HepG2 (cell line): ENCODE data around the gene TAS2R7. TPM values are rescaled to one million over a fixed set of nuclear protein-coding genes. Genes with fewer than 3 reads are reported as not detected.

ENCODE experiments used
- ATAC-seq: fragments of 200-7000 bp; cut with Tn5 transposase; 3 replicates; pipeline ENCODE4 v1.9.1; 2020; ENCODE audit warnings: mild to moderate bottlenecking, moderate library complexity
- BruUV-seq: library from RNA; stranded (reverse); fragments of 400-500 nt; replicated peaks from 2 replicates; lab custom pipeline; 2021; lab: Mats Ljungman, UMichigan
- CTCF ChIA-PET: fragments of 300-600 bp; formaldehyde crosslinking; extraction: SDS; loops from one replicate; lab custom pipeline; 2021; ENCODE audit warnings: low total read pairs, inconsistent platforms, low intra/inter-chr PET ratio; lab: Yijun Ruan, JAX
- POLR2A ChIA-PET: fragments of 350-600 bp; sonication (Branson Sonifier 250); formaldehyde crosslinking; loops from one replicate; lab custom pipeline; 2020; ENCODE audit warnings: antibody characterized with exemption, inconsistent platforms; lab: Yijun Ruan, JAX
- DNase-seq: peaks from one replicate; pipeline ENCODE4 v3.0.0-alpha.2; 2015; ENCODE audit warnings: low spot score
- FAIRE-seq: peaks from 3 replicates; lab custom pipeline; 2011; peaks lifted over from hg19 to GRCh38; lab: Jason Lieb, UNC
- H2AFZ ChIP-seq: one replicate; pipeline ENCODE4 v1.6.1; 2011; ENCODE audit warnings: low read length, inconsistent platforms
- H3K27ac ChIP-seq: fragments of 300-600 bp; 3 replicates; pipeline ENCODE4 v1.8.0; 2011; ENCODE audit warnings: mixed run types, mild to moderate bottlenecking, mixed read lengths, low read length, inconsistent platforms; ENCODE audit not compliant: insufficient read depth; ENCODE audit errors: extremely low read length
- H3K27me3 ChIP-seq, 2 experiments: fragments of 200-600 bp in 1 of 2; 2 replicates in 1 of 2; 3 replicates in 1 of 2; pipeline versions ENCODE4 v1.6.0 to v1.8.0; 2011; ENCODE audit warnings: low read length in 2 of 2, mild to moderate bottlenecking in 2 of 2, moderate library complexity in 2 of 2, inconsistent platforms in 1 of 2; ENCODE audit not compliant: insufficient read depth in 2 of 2, control insufficient read depth in 1 of 2
- H3K36me3 ChIP-seq, 2 experiments: fragments of 200-600 bp in 1 of 2; replicated peaks in 1 of 2; 2 replicates in 1 of 2; 3 replicates in 1 of 2; pipeline versions ENCODE4 v1.5.1 to v1.8.0; 2011; ENCODE audit warnings: low read length in 2 of 2, inconsistent platforms in 1 of 2; ENCODE audit not compliant: insufficient read depth in 2 of 2, control insufficient read depth in 1 of 2
- H3K4me1 ChIP-seq: 2 replicates; pipeline ENCODE4 v1.5.1; 2012; ENCODE audit warnings: low read length, inconsistent platforms; ENCODE audit not compliant: insufficient read depth
- H3K4me2 ChIP-seq: 2 replicates; pipeline ENCODE4 v1.6.0; 2011; ENCODE audit warnings: low read depth, low read length, inconsistent platforms
- H3K4me3 ChIP-seq, 3 experiments: fragments of 200-600 bp in 1 of 3; sonication (generic), shearing (Covaris generic) in 1 of 3; replicated peaks in 1 of 3; 2 replicates each; pipeline ENCODE4 v1.5.1; 2011 to 2016; ENCODE audit warnings: low read length in 3 of 3, inconsistent platforms in 2 of 3, low read depth in 2 of 3, mild to moderate bottlenecking in 2 of 3, control low read depth in 1 of 3, mixed read lengths in 1 of 3; ENCODE audit not compliant: insufficient read depth in 1 of 3
- H3K79me2 ChIP-seq: one replicate; pipeline ENCODE4 v1.6.1; 2011; ENCODE audit warnings: low read length, inconsistent platforms; ENCODE audit not compliant: insufficient read depth
- H3K9ac ChIP-seq: 2 replicates; pipeline ENCODE4 v1.6.0; 2011; ENCODE audit warnings: mild to moderate bottlenecking, low read depth, low read length, inconsistent platforms; ENCODE audit not compliant: insufficient read depth
- H3K9me3 ChIP-seq: 2 replicates; pipeline ENCODE4 v1.5.1; 2012; ENCODE audit warnings: mild to moderate bottlenecking, low read length
- H4K20me1 ChIP-seq: 2 replicates; pipeline ENCODE4 v1.6.0; 2011; ENCODE audit warnings: inconsistent platforms, mild to moderate bottlenecking, low read length, moderate library complexity; ENCODE audit not compliant: insufficient read depth
- CBX2 ChIP-seq, 2 experiments: fragments of 200-600 bp in 1 of 2; sonication (generic); formaldehyde crosslinking in 1 of 2; IDR thresholded peaks; 2 replicates each; pipeline versions ENCODE4 v1.7.0 to v1.8.1; 2018 to 2022; ENCODE audit warnings: low read depth in 2 of 2, low read length in 1 of 2, mild to moderate bottlenecking in 1 of 2, missing genetic modification reagents in 1 of 2
- CREBL2 ChIP-seq: sonication (generic); formaldehyde crosslinking; IDR thresholded peaks from 2 replicates; pipeline ENCODE4 v1.8.1; 2023; ENCODE audit warnings: missing genetic modification reagents, mild to moderate bottlenecking, borderline replicate concordance
- DPF2 ChIP-seq: sonication (generic); formaldehyde crosslinking; IDR thresholded peaks from 2 replicates; pipeline ENCODE4 v1.4.0; 2020; ENCODE audit warnings: mild to moderate bottlenecking, low read depth, missing genetic modification reagents, borderline replicate concordance
- GZF1 ChIP-seq: sonication (generic); formaldehyde crosslinking; IDR thresholded peaks from 2 replicates; pipeline ENCODE4 v1.5.1; 2020; ENCODE audit warnings: mild to moderate bottlenecking, missing genetic modification reagents
- IRF1 ChIP-seq: sonication (generic); formaldehyde crosslinking; IDR thresholded peaks from 2 replicates; pipeline ENCODE4 v1.4.0; 2020; ENCODE audit warnings: low read depth, mild to moderate bottlenecking, missing genetic modification reagents
- KLF6 ChIP-seq: IDR thresholded peaks from 2 replicates; pipeline ENCODE4 v1.8.0; 2016; ENCODE audit warnings: missing biosample characterization, missing genetic modification reagents
- MTA1 ChIP-seq: sonication (generic); formaldehyde crosslinking; IDR thresholded peaks from 2 replicates; pipeline ENCODE4 v1.4.0; 2020; ENCODE audit warnings: missing genetic modification reagents, mild to moderate bottlenecking, borderline replicate concordance
- MYNN ChIP-seq: sonication (generic); formaldehyde crosslinking; IDR thresholded peaks from 2 replicates; pipeline ENCODE4 v1.4.0; 2020; ENCODE audit warnings: mild to moderate bottlenecking, low read depth, missing genetic modification reagents
- NRL ChIP-seq: sonication (generic); formaldehyde crosslinking; IDR thresholded peaks from 2 replicates; pipeline ENCODE4 v1.5.0; 2020; ENCODE audit warnings: missing genetic modification reagents, mild to moderate bottlenecking, moderate library complexity, borderline replicate concordance
- RNF2 ChIP-seq: fragments of 450-650 bp; conservative IDR thresholded peaks from 2 replicates; pipeline ENCODE4 v1.6.1; 2016; ENCODE audit warnings: low read depth
- SRY ChIP-seq: sonication (generic); formaldehyde crosslinking; IDR thresholded peaks from 2 replicates; pipeline ENCODE4 v1.8.0; 2022; ENCODE audit warnings: mild to moderate bottlenecking, missing genetic modification reagents
- ZFX ChIP-seq: sonication (generic); formaldehyde crosslinking; IDR thresholded peaks from 2 replicates; pipeline ENCODE4 v1.4.0; 2020; ENCODE audit warnings: mild to moderate bottlenecking, low read depth, missing genetic modification reagents, moderate library complexity
- ZNF670 ChIP-seq: sonication (generic); formaldehyde crosslinking; IDR thresholded peaks from 2 replicates; pipeline ENCODE4 v1.8.0; 2022; ENCODE audit warnings: mild to moderate bottlenecking, missing genetic modification reagents, borderline replicate concordance
- ZNF709 ChIP-seq: sonication (generic); formaldehyde crosslinking; IDR thresholded peaks from 2 replicates; pipeline ENCODE4 v1.5.0; 2020; ENCODE audit warnings: mild to moderate bottlenecking, missing genetic modification reagents
- ZSCAN21 ChIP-seq: sonication (generic); formaldehyde crosslinking; IDR thresholded peaks from 2 replicates; pipeline ENCODE4 v1.8.0; 2022; ENCODE audit warnings: mild to moderate bottlenecking, missing genetic modification reagents, moderate library complexity, borderline replicate concordance
- WGBS: methylation state at CpG from one replicate; pipeline ENCODE4 v1.1.6; 2017; ENCODE audit warnings: low lambda C conversion rate; 5-methylcytosine and 5-hydroxymethylcytosine counted together
- in situ Hi-C: cut with HindIII; loops from 2 replicates; pipeline ENCODE4 v1.10.0; 2017; ENCODE audit warnings: low pct_unique_long_range_greater_than_20kb; ENCODE audit not compliant: extremely low pct_ligation_motif_present
- intact Hi-C: fragments of 100-400 bp; cut with micrococcal nuclease; formaldehyde crosslinking; loops from one replicate; pipeline ENCODE4 v1.10.0; 2022; ENCODE audit not compliant: unreplicated experiment
- polyA plus RNA-seq, 8 experiments: library from polyadenylated mRNA; depleted of rRNA in 3 of 8; stranded (reverse) in 7 of 8; unstranded in 1 of 8; fragments of >200 nt; fragmentation: Illumina TruSeq in 4 of 8; extraction: Trizol in 4 of 8; gene quantifications; 2 replicates each; pipeline versions ENCODE4 v1.2.1 to v1.2.3, GENCODE V29; 2011 to 2016; ENCODE audit warnings: low read depth in 4 of 8, missing spikeins in 1 of 8, mixed read lengths in 1 of 8; ENCODE audit not compliant: insufficient read depth in 1 of 8
- total RNA-seq, 5 experiments: library from RNA; depleted of rRNA; stranded (reverse); fragments of >200 nt; fragmentation: Illumina TruSeq; extraction: Trizol; gene quantifications; 2 replicates each; pipeline ENCODE4 v1.2.3, GENCODE V29; 2016; ENCODE audit warnings: low read depth in 1 of 5
- TF ChIP-seq, protein P1 (sequence below): sonication (generic); formaldehyde crosslinking; IDR thresholded peaks from 2 replicates; pipeline ENCODE4 v1.4.0; 2020; ENCODE audit warnings: missing genetic modification reagents
- TF ChIP-seq, protein P2 (sequence below): sonication (generic); formaldehyde crosslinking; IDR thresholded peaks from 2 replicates; pipeline ENCODE4 v1.4.0; 2020; ENCODE audit warnings: missing genetic modification reagents, borderline replicate concordance

TAS2R7 gene
- total and polyA plus RNA-seq, 2 of the 13 experiments (the other 11 are each of a cell fraction or from before 2014, with no cell fraction given): not detected

DNA sequence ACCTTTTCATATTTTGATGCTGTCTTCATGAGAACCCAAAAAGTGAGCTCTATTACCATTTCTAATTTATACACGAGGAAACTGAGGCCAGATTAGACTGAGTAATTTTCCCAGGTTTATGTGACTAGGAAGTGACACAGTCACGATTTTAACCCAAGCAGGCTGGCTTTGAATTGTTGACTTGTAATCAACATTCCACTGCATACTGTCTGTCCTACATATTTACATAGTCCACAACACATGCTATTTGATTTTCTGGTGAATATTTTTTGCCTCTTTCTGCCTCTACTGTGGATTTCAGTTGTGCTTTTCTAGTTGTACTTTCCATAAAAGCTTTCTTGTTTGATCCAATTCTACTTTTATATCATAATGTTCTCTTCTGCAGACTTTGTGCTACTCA, 8.2 kb downstream of the TAS2R7 start:
- H2AFZ ChIP-seq: no peak overlapping the region
- H3K4me3 ChIP-seq: no peak overlapping the region
- H3K4me2 ChIP-seq: no peak overlapping the region
- ATAC-seq (no peak), DNase-seq (no peak), FAIRE-seq (no peak)
- no TSS peak for BruUV-seq
- no peaks in the 10 kb centered on the region for H4K20me1 ChIP-seq
- H3K9ac ChIP-seq: no peak overlapping the region
- ChIA-PET POLR2A (no interaction called here), CTCF (no interaction called here)
- H3K27me3 ChIP-seq: 0 out of 5 replicates have a peak, but pooled peaks cover 0 to 3% of the 10 kb centered on the region in 2 experiments
- H3K79me2 ChIP-seq: no peaks in the 10 kb centered on the region
- no peaks in the 10 kb centered on the region for H3K4me1 ChIP-seq
- H3K27ac ChIP-seq: no peak overlapping the region
- intact Hi-C loops (no loop called here), in situ Hi-C loops (no loop called here)
- H3K9me3 ChIP-seq: peaks cover 8% of the 10 kb centered on the region; the same call in 1 of the 2 replicates
- WGBS: 0% methylated on average over 2 of the region's 2 CpGs
- no peaks in the 10 kb centered on the region for H3K36me3 ChIP-seq
- TF ChIP-seq CREBL2 (CRISPR knock-in tag) (no peak), RNF2 (no peak), GZF1 (no peak), DPF2 (no peak), NRL (CRISPR knock-in tag) (no peak), IRF1 (CRISPR knock-in tag) (no peak), SRY (CRISPR knock-in tag) (no peak), KLF6 (CRISPR knock-in tag) (no peak), ZNF670 (CRISPR knock-in tag) (no peak), ZSCAN21 (CRISPR knock-in tag) (no peak), ZNF709 (no peak), MTA1 (no peak), CBX2 (IDR thresholded peaks at IDR 0.05; ENCODE audit: low read depth, low read length) (no peak), CBX2 (CRISPR knock-in tag; IDR thresholded peaks at IDR 0.05; ENCODE audit: low read depth) (no peak), ZFX (CRISPR knock-in tag) (no peak), MYNN (CRISPR knock-in tag) (no peak)
- TF ChIP-seq, protein P1, sequence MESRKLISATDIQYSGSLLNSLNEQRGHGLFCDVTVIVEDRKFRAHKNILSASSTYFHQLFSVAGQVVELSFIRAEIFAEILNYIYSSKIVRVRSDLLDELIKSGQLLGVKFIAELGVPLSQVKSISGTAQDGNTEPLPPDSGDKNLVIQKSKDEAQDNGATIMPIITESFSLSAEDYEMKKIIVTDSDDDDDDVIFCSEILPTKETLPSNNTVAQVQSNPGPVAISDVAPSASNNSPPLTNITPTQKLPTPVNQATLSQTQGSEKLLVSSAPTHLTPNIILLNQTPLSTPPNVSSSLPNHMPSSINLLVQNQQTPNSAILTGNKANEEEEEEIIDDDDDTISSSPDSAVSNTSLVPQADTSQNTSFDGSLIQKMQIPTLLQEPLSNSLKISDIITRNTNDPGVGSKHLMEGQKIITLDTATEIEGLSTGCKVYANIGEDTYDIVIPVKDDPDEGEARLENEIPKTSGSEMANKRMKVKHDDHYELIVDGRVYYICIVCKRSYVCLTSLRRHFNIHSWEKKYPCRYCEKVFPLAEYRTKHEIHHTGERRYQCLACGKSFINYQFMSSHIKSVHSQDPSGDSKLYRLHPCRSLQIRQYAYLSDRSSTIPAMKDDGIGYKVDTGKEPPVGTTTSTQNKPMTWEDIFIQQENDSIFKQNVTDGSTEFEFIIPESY (CRISPR knock-in tag): no peak
- TF ChIP-seq, protein P2, sequence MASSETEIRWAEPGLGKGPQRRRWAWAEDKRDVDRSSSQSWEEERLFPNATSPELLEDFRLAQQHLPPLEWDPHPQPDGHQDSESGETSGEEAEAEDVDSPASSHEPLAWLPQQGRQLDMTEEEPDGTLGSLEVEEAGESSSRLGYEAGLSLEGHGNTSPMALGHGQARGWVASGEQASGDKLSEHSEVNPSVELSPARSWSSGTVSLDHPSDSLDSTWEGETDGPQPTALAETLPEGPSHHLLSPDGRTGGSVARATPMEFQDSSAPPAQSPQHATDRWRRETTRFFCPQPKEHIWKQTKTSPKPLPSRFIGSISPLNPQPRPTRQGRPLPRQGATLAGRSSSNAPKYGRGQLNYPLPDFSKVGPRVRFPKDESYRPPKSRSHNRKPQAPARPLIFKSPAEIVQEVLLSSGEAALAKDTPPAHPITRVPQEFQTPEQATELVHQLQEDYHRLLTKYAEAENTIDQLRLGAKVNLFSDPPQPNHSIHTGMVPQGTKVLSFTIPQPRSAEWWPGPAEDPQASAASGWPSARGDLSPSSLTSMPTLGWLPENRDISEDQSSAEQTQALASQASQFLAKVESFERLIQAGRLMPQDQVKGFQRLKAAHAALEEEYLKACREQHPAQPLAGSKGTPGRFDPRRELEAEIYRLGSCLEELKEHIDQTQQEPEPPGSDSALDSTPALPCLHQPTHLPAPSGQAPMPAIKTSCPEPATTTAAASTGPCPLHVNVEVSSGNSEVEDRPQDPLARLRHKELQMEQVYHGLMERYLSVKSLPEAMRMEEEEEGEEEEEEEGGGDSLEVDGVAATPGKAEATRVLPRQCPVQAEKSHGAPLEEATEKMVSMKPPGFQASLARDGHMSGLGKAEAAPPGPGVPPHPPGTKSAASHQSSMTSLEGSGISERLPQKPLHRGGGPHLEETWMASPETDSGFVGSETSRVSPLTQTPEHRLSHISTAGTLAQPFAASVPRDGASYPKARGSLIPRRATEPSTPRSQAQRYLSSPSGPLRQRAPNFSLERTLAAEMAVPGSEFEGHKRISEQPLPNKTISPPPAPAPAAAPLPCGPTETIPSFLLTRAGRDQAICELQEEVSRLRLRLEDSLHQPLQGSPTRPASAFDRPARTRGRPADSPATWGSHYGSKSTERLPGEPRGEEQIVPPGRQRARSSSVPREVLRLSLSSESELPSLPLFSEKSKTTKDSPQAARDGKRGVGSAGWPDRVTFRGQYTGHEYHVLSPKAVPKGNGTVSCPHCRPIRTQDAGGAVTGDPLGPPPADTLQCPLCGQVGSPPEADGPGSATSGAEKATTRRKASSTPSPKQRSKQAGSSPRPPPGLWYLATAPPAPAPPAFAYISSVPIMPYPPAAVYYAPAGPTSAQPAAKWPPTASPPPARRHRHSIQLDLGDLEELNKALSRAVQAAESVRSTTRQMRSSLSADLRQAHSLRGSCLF (CRISPR knock-in tag): no peak
